GM19240 (cell line): ENCODE measurements around the gene DLGAP1.

Experiments
- DNase-seq: peaks from one replicate; pipeline ENCODE4 v3.0.0; 2011; ENCODE audit warnings: low spot score; ENCODE audit not compliant: insufficient read length

Gene DLGAP1

GRCh38 chr18:3554091-3554601 lies 901.0 kb downstream of the DLGAP1 start:
- DNase-seq, result no peak

GRCh38 chr18:3552305-3552704 lies 902.8 kb downstream of the DLGAP1 start:
- DNase-seq, result no peak

DNA sequence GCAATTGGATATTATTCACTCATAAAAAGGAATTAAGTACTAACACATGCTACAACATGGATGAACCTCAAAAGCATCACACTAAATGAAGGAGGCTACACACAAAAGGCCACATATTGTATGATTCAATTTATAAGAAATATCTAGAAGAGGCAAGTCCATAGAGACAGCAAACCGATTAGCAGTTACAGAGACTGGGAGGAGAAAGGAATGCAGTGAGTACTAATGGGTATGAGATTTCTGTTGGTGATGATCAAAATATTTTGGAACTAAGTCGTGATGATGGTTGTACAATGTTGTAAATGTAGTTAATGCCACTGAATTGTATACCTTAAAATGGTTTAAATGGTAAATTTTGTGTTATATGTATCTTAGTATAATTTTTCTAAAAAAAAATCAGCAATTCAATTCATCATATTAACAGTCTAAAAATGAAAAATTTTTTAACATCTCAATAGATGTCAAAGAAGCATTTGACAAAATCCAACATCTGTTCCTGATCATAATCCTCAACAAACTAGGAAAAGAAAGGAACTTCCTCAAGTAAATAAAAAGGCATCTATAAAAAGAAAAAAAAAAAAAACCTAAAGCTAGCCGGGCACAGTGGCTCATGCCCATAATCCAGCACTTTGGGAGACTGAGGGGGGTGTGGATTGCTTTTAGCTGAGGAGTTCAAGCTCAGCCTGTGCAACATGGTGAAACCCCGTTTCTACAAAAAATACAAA lies 907.1 kb downstream of the DLGAP1 start:
- DNase-seq, result no peak

GRCh38 chr18:3546106-3546505 lies 909.0 kb downstream of the DLGAP1 start:
- DNase-seq, result no peak

GRCh38 chr18:3544537-3544936 lies 910.6 kb downstream of the DLGAP1 start:
- no peak for DNase-seq

GRCh38 chr18:3541549-3542386 lies 913.3 kb downstream of the DLGAP1 start:
- DNase-seq, result no peak

GRCh38 chr18:3540805-3541548 lies 914.1 kb downstream of the DLGAP1 start:
- no peak for DNase-seq

DNA sequence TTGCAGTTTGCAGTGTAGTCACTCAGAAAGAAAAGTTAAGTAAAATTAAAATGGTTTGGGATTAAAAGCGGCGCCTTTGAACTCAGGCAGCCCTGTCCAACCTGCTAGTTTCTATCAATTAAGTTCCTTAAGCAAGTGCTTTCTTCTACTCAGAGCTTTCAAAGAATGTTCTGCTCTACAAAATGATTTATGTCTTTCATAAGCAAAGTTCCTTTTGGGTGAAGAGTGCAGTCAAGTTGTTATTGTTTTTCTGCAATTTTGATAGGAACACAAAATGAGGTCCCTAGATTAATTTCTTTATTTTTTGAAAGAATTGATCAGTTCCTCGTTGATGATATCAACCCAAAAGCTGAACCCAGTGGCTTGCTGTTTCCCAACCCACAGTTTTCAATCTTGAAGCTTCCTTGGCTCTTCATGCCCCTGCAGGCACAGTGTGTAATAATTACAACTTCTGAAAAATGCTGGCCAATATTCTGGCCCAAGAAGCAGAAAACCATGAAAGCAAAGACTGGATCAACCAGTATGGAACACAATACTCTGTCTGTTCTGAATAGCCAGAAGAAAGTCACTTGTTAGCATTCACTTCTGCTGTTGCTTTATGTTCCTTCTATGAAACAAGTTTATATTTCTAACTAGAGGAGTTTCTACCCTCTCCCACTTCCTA lies 916.0 kb downstream of the DLGAP1 start:
- DNase-seq, result no peak

- no peak for DNase-seq
Measured at GRCh38 chr18:3538456-3538855, 916.7 kb downstream of the DLGAP1 start.

- DNase-seq, result no peak
Measured at GRCh38 chr18:3530807-3531206, 924.3 kb downstream of the DLGAP1 start.

DNA sequence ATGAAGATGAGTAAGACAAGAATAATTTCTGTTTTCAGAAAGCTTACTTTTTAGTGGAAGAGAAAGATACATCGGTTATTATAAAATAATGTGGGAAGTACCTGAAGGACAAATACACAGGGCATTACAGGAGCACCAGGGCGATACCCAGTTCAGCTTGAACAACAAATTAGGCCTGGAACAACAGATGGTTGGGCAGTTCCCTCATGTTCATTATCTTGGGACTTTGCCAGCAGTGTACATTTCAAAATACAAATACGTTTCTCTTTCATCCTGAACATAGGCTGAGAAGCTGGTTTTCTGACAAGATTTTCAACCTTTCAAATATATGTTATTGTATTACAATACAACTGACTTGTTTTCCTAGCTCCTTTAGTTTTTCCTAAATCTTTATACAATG lies 925.5 kb downstream of the DLGAP1 start:
- DNase-seq, result no peak

- DNase-seq, result no peak
Measured at GRCh38 chr18:3529077-3529476, 926.0 kb downstream of the DLGAP1 start.

DNA sequence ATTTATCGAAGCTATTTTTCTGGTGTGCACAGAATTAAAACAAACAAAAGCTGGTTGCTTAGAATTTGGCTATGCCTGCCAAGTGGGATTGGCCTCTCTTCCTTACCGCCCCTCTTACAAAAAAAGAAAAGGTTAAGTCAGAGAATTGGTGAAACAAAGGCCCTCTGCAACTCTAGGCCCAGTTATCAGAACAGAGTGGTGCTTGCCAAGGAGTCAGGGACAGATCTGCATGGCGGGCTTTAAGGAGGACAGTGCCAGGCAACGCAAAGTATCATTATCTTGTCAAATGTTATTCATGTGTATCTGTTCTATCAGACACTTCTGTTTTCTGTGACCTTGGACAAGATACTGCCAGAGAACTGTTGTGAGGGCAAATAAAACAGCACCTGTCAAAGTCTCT lies 926.9 kb downstream of the DLGAP1 start:
- no peak for DNase-seq

GRCh38 chr18:3526421-3527354 lies 928.4 kb downstream of the DLGAP1 start:
- no peak for DNase-seq

GRCh38 chr18:3525870-3526420 lies 929.2 kb downstream of the DLGAP1 start:
- peak; percentile 19 for DNase-seq

GRCh38 chr18:3524706-3525105 lies 930.4 kb downstream of the DLGAP1 start:
- DNase-seq, result no peak

- no peak for DNase-seq
Measured at GRCh38 chr18:3520230-3521085, 934.6 kb downstream of the DLGAP1 start.

DNA sequence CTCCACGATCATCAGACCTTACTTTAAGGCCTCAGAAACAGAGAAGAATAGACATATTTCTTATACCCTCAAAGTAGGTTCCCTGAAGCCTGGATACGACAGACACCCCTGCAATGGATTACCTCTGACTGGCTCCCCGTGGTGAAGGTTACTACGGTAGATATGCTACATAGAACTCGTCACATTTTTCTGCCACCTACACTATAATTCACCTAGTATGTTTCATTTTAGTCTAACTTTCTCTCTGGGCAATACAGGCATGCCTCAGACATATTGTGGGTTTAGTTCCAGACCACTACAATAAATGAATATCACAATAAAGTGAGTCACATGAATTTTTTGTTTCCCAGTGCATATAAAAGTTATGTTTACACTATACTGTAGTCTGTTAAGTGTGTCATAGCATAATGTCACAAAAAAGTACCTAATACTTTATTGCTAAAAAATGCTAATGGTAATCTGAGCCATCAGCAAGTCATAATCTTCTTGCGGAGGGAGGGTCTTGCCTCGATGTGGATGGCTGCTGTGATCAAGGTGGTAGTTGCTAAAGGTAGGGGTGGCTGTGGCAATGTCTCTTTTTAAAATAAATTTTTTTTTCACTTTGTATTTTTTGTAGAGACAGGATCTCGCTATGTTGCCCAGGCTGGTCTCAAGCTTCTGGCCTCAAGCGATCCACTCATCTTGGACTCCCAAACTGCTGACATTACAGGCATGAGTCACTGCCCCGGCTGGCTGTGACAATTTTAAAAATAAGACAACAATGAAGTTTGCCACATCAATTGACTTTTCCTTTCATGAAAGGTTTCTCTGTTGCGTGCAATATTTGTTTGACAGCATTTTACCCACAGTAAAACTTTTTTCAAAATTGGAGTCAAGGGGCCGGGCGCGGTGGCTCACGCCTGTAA lies 940.5 kb downstream of the DLGAP1 start:
- DNase-seq, result no peak
